Measurements from ENCODE around the gene UGT1A10.
"Not testable (repeated sequence)": the region's sequence is repeated elsewhere in the genome, so short reads cannot be mapped to it uniquely, and the experiment has no call there.

The UGT1A10 gene

GRCh38 chr2:233746475-233747282 lies 110.4 kb downstream of the UGT1A10 start:
- DNase-seq = no peak

- DNase-seq = no peak
Measured at GRCh38 chr2:233747283-233747544, 111.0 kb downstream of the UGT1A10 start.

DNA sequence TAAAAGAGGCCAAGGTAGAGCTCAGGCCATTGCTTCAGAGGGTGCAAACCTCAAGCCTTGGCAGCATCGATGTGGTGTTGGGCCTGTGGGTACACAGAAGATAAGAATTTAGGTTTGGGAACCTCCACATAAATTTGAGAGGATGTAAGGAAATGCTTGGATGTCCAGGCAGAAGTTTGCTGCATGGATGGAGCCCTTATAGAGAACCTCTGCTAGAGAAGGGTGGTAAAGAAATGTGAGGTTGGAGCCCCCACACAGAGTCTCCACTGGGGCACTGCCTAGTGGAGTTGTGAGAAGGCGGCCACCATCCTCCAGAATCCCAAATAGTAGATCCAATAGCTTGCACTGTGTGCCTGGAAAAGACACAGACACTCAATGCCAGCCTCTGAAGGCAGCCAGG lies 114.4 kb downstream of the UGT1A10 start:
- not testable (repeated sequence) for DNase-seq

- not testable (repeated sequence) for DNase-seq
Measured at GRCh38 chr2:233751212-233752009, 115.2 kb downstream of the UGT1A10 start.

GRCh38 chr2:233754872-233755611 lies 118.8 kb downstream of the UGT1A10 start:
- no peak for DNase-seq

DNA sequence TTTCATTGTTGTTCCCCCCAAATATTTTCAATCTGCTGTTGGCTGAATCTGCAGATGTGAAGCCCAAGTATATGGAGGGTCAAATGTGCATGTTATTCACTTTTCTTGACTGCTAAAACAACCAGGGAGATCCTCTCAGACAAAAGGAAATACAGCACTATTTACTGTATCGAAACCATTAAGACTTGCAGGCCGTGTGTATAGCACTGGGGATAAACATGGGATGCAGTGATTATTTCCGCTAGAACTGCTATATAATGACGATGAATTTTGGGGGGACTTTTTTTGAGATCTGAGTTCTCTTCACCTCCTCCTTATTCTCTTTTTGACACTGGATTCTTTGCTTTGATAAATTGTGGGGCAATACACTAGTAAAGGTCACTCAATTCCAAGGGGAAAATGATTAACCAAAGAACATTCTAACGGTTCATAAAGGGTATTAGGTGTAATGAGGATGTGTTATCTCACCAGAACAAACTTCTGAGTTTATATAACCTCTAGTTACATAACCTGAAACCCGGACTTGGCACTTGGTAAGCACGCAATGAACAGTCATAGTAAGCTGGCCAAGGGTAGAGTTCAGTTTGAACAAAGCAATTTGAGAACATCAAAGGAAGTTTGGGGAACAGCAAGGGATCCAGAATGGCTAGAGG lies 120.3 kb downstream of the UGT1A10 start:
- DNase-seq = no peak

- DNase-seq = no peak
Measured at GRCh38 chr2:233758141-233758540, 121.9 kb downstream of the UGT1A10 start.

DNA sequence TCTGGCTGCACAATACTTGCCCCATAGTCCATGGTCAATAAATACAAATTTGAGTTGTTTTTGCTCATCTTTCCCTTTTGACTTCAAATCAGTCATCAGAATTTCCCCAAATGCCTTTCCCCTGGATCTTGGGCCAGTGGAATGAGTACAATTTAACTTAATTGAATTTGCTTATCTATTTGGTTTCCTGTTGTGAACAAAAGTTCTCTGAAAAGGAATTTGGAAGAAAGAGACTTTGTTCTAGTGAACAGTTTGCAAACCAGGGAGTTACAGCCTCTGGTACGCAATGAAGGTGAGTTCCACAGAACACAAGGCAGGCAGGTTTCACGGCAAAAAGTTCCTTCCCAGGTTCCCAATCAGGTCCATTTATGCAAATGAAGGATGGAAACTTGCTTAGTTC lies 122.6 kb downstream of the UGT1A10 start:
- DNase-seq = no peak

- DNase-seq = peak; percentile 29
Measured at GRCh38 chr2:233760043-233760442, 123.8 kb downstream of the UGT1A10 start, which contains the start of gene UGT1A1. Gene UGT1A1 (plus strand): TSS chr2:233760270. CDS start chr2:233760288, 18 bp downstream.

DNA sequence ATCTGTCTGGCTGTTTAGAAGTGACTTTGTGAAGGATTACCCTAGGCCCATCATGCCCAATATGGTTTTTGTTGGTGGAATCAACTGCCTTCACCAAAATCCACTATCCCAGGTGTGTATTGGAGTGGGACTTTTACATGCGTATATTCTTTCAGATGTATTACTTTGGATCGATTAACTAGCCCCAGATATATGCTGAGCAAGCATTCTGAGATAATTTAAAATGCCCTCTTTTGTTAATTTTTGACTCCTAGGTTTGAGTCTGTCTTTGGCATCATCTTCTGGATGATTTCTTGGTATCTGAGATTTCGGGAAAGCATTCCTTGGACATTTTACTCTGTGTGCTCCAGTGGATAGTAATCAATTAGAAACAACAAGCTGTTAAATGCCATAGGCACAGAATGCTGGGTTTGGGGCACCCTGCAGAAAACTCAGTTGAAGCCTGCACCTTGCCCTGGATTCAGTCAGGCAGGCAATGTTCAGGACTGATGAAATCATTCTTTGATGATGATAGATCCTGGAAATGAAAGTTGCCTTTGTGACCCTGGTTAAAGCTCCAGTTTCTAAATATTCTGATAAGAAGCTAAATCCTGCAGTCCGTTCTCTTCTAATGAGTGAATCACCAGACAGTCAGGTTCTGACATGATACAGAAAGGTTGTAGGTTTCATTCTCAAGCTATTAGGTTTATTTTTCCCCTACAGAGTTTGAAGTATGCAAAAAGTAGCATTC lies 125.0 kb downstream of the UGT1A10 start:
- no peak for DNase-seq

- DNase-seq = no peak
Measured at GRCh38 chr2:233764264-233764663, 128.0 kb downstream of the UGT1A10 start.

DNA sequence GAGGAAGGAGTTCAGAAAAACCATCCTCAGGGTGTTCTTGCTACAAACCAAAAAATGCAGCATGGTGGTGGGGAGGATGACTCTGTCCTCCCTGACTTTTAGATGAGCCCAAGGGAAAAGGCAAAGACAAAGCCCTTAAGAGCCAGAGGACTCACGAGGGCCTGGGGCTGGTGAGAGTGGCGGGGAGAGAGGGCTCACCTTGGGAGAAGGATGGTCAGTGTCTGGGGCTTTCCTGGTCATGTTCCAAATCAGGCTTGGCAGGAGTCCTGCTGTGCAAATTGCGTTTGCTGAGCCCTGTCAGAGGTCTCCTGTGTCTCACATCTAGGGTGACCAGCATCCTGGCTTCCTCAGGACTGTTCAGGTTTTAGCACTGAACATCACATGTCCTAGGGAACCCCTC lies 128.5 kb downstream of the UGT1A10 start:
- no peak for DNase-seq

DNA sequence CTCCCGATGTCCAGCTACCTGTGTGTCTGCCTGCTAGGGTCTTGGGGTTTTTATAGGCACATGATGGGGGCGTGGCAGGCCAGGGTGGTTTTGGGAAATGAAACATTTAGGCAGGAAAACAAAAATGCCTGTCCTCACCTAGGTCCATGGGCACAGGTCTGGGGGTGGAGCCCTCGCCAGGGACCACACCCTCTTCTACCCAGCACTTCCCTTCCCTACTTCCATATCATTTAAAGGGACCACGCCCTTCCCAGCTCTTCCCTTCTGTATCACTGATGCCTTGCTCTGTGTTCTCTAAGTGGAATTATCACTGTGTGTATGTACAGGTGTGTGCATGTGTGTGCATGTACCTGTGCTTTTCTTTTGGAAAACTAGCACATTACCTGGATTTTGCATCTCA lies 130.2 kb downstream of the UGT1A10 start:
- no peak for DNase-seq

GRCh38 chr2:233768076-233768475 lies 131.8 kb downstream of the UGT1A10 start:
- DNase-seq = peak; percentile 24

- no peak for DNase-seq
Measured at GRCh38 chr2:233769260-233769659, 133.0 kb downstream of the UGT1A10 start.

DNA sequence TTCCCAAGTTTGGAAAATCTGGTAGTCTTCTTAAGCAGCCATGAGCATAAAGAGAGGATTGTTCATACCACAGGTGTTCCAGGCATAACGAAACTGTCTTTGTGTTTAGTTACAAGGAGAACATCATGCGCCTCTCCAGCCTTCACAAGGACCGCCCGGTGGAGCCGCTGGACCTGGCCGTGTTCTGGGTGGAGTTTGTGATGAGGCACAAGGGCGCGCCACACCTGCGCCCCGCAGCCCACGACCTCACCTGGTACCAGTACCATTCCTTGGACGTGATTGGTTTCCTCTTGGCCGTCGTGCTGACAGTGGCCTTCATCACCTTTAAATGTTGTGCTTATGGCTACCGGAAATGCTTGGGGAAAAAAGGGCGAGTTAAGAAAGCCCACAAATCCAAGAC lies 135.9 kb downstream of the UGT1A10 start:
- DNase-seq = no peak

DNA sequence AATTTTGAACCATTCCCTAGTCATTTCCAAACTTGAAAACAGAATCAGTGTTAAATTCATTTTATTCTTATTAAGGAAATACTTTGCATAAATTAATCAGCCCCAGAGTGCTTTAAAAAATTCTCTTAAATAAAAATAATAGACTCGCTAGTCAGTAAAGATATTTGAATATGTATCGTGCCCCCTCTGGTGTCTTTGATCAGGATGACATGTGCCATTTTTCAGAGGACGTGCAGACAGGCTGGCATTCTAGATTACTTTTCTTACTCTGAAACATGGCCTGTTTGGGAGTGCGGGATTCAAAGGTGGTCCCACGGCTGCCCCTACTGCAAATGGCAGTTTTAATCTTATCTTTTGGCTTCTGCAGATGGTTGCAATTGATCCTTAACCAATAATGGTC lies 136.3 kb downstream of the UGT1A10 start:
- no peak for DNase-seq

GRCh38 chr2:233773854-233774253 lies 137.6 kb downstream of the UGT1A10 start:
- no peak for DNase-seq

GRCh38 chr2:233775414-233775813 lies 139.2 kb downstream of the UGT1A10 start:
- no peak for DNase-seq

- DNase-seq = no peak
Measured at GRCh38 chr2:233778030-233778429, 141.8 kb downstream of the UGT1A10 start, which contains the start of gene MROH2A. Gene MROH2A (plus strand): TSS chr2:233778330. CDS start chr2:233779359, 1,029 bp downstream.

- DNase-seq = no peak
Measured at GRCh38 chr2:233779722-233780121, 143.5 kb downstream of the UGT1A10 start.

- no peak for DNase-seq
Measured at GRCh38 chr2:233780771-233781170, 144.5 kb downstream of the UGT1A10 start.
